ENCODE results near the gene TIPARP.
"Not testable (repeated sequence)": the region's sequence is repeated elsewhere in the genome, so short reads cannot be mapped to it uniquely, and the experiment has no call there.

GRCh38 chr3:156711944-156712343 lies 37.6 kb downstream of the TIPARP start:
- not testable (repeated sequence) for TF ChIP-seq CTCF (IDR thresholded peaks at IDR 0.05); EZH2 (IDR thresholded peaks at IDR 0.05; ENCODE audit: borderline replicate concordance, insufficient read depth, low read depth, low read length, poor library complexity, severe bottlenecking)
